OCI-LY7 (cell line): ENCODE measurements around the gene ATP2A2.

Source experiments
- EZH2phosphoT487 ChIP-seq: fragments of 200-600 bp; sonication (generic); IDR thresholded peaks from 2 replicates; pipeline ENCODE4 v1.6.1; 2018; ENCODE audit warnings: low read depth, borderline replicate concordance, mild to moderate bottlenecking, mixed run types, antibody characterized with exemption, low read length, moderate library complexity, mixed read lengths
- TF ChIP-seq, protein P1 (sequence below): fragments of 200-600 bp; sonication (generic); conservative IDR thresholded peaks from 2 replicates; pipeline ENCODE4 v1.5.1; 2014; ENCODE audit warnings: mild to moderate bottlenecking, antibody characterized with exemption, low read length, moderate library complexity, mixed read lengths

DNA sequence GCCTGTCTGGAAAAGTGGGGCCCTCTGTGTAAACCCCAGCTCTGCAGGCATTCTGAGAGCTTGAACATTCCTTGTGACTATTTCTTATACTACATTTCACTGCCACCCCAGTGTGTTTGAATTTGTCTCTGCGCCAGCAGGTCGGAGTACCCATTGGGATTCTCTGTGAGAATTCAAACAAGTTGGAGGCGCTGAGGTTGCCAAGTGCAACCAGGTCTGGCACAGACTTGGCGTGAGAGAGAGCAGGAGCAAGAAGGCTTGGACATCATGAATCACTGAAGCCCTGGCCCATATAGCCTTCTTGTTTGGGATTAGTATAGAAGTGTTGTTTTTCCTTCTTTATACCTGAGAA, 33.0 kb upstream of the ATP2A2 start:
- TF ChIP-seq, protein P1, sequence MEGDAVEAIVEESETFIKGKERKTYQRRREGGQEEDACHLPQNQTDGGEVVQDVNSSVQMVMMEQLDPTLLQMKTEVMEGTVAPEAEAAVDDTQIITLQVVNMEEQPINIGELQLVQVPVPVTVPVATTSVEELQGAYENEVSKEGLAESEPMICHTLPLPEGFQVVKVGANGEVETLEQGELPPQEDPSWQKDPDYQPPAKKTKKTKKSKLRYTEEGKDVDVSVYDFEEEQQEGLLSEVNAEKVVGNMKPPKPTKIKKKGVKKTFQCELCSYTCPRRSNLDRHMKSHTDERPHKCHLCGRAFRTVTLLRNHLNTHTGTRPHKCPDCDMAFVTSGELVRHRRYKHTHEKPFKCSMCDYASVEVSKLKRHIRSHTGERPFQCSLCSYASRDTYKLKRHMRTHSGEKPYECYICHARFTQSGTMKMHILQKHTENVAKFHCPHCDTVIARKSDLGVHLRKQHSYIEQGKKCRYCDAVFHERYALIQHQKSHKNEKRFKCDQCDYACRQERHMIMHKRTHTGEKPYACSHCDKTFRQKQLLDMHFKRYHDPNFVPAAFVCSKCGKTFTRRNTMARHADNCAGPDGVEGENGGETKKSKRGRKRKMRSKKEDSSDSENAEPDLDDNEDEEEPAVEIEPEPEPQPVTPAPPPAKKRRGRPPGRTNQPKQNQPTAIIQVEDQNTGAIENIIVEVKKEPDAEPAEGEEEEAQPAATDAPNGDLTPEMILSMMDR: no peak
- TF ChIP-seq EZH2phosphoT487: no peak
